Activated CD4-positive, CD25-positive, alpha-beta regulatory T cell treated with anti-CD3 and anti-CD28 coated beads, Interleukin-2, amount 50 U/mL, for 72 hours (primary cell): ENCODE results near the gene EXOC4.

ENCODE experiments used
- DNase-seq: peaks from one replicate; pipeline ENCODE4 v3.0.0; 2021

EXOC4 gene

GRCh38 chr7:133646472-133647315 lies 393.8 kb downstream of the EXOC4 start:
- DNase-seq = no peak

GRCh38 chr7:133649593-133649992 lies 396.7 kb downstream of the EXOC4 start:
- DNase-seq = no peak

- DNase-seq = no peak
Measured at GRCh38 chr7:133650069-133650468, 397.2 kb downstream of the EXOC4 start.

GRCh38 chr7:133650487-133651300 lies 397.8 kb downstream of the EXOC4 start:
- DNase-seq = no peak

GRCh38 chr7:133652547-133652946 lies 399.7 kb downstream of the EXOC4 start:
- DNase-seq = no peak

- DNase-seq = no peak
Measured at GRCh38 chr7:133654547-133654946, 401.7 kb downstream of the EXOC4 start.

GRCh38 chr7:133662276-133662675 lies 409.4 kb downstream of the EXOC4 start:
- DNase-seq = no peak

- no peak for DNase-seq
Measured at GRCh38 chr7:133662830-133663229, 410.0 kb downstream of the EXOC4 start.

GRCh38 chr7:133664528-133664927 lies 411.6 kb downstream of the EXOC4 start:
- DNase-seq = no peak

- DNase-seq = no peak
Measured at GRCh38 chr7:133668296-133669060, 415.6 kb downstream of the EXOC4 start.

- DNase-seq = no peak
Measured at GRCh38 chr7:133669061-133669455, 416.2 kb downstream of the EXOC4 start.

- no peak for DNase-seq
Measured at GRCh38 chr7:133670250-133670649, 417.4 kb downstream of the EXOC4 start.

GRCh38 chr7:133672866-133673265 lies 420.0 kb downstream of the EXOC4 start:
- no peak for DNase-seq

- DNase-seq = no peak
Measured at GRCh38 chr7:133674079-133674763, 421.3 kb downstream of the EXOC4 start.

- no peak for DNase-seq
Measured at GRCh38 chr7:133675510-133676218, 422.8 kb downstream of the EXOC4 start.

- DNase-seq = no peak
Measured at GRCh38 chr7:133676805-133677370, 424.0 kb downstream of the EXOC4 start.

- no peak for DNase-seq
Measured at GRCh38 chr7:133678137-133678814, 425.4 kb downstream of the EXOC4 start.

GRCh38 chr7:133679977-133680376 lies 427.1 kb downstream of the EXOC4 start:
- no peak for DNase-seq

GRCh38 chr7:133681529-133681928 lies 428.7 kb downstream of the EXOC4 start:
- DNase-seq = no peak

- DNase-seq = no peak
Measured at GRCh38 chr7:133682364-133683181, 429.7 kb downstream of the EXOC4 start.
